ENCODE results near the gene CEL. TPM values are rescaled to one million over a fixed set of nuclear protein-coding genes. Genes with fewer than 3 reads are reported as not detected.
A peak's percentile ranks its signal among the peaks of the same experiment; 100 is the strongest.

The CEL gene
- total RNA-seq, 1 donor from 2014 or later: 3.4 TPM

DNA sequence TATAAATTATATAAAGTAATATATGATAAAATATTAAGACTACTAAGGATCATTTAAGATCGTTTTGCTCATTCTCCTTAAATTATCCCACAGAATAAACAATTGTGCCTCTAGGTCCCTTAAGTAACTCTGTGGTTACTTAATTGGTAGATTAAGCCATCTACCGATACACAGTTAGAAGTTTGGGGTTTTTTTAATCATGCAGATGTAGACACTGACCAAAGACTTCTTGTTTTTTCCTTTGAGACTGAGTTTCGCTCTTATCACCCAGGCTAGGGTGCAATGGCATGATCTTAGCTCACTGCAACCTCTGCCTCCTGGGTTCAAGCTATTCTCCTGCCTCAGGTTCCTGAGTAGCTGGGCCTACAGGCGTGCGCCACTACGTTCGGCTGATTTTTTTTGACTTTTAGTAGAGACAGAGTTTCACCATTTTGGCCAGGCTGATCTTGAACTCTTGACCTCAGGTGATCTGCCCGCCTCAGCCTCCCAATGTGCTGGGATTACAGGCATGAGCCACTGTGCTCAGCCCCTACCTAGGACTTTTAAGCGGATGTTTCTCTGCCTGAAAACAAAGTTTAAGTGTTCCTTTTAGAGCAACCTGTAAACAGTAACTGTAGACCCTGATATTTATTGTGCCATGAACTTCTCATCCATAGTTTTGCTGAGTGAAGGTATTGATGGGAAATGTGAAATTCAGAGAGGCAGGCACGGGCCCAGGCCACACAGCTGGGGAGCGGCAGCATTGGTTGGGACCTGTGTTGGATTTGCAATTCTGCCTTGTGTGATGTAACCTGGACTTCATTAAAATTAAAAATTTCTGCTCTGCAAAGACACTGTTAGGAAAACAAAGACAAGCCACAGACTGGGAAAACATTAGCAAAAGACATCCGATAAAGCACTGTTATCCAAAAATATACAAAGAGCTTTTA lies 11.6 kb downstream of the CEL start:
- Histone ChIP-seq H3K9me3 (ENCODE audit: insufficient read depth, low read depth, low read length) (no peaks in the 10 kb centered on the region), H3K79me2 (ENCODE audit: insufficient read depth, low read length) (no peaks in the 10 kb centered on the region)

DNA sequence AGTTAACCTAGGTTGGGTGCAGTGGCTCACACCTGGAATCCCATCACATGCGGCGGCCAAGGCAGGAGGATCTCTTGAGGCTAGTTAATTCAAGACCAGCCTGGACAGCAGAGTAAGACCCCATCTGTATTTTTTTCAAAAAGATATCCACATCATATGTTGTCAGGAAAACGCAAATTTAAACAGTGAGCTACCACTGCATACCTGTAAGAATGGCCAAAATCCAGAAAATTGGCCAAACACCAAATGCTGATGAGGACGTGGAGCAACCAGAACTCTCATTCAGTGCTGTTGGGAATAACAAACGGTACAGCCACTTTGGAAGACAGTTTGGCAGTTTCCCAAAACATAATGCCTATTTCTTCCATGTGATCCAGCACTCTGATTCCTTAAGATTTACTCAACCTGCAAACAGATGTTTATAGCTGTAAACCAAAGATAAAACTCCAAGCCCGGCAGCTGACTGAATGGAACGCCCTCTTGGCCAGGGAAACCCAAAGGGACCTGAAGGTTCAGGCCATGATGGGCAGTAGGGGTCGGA lies 12.4 kb downstream of the CEL start:
- Histone ChIP-seq H3K9me3 (ENCODE audit: insufficient read depth, low read depth, low read length) (no peaks in the 10 kb centered on the region), H3K36me3 (ENCODE audit: insufficient read depth, low read length) (no peaks in the 10 kb centered on the region), H4K20me1 (ENCODE audit: insufficient read depth, low read length) (peaks cover 3% of the 10 kb centered on the region), H3K79me2 (ENCODE audit: insufficient read depth, low read length) (no peaks in the 10 kb centered on the region), H3K27ac (ENCODE audit: low read depth, low read length) (no peak overlapping the region), H2AFZ (ENCODE audit: low read depth, low read length) (no peak overlapping the region), H3K27me3 (ENCODE audit: insufficient read depth, low read length) (peaks cover 13% of the 10 kb centered on the region), H3K4me3 (ENCODE audit: insufficient read depth, low read depth, low read length) (no peak overlapping the region), H3K4me2 (ENCODE audit: low read length) (no peak overlapping the region), H3K9ac (ENCODE audit: low read length) (no peak overlapping the region), H3K4me1 (ENCODE audit: insufficient read depth, low read length) (peaks cover 16% of the 10 kb centered on the region)
- Mint-ChIP-seq H3K27ac (ENCODE audit: unreplicated experiment) (no peak overlapping the region), H3K4me1 (ENCODE audit: low read depth, unreplicated experiment) (peaks cover 34% of the 10 kb centered on the region), H3K27me3 (ENCODE audit: low read depth, unreplicated experiment) (no peaks in the 10 kb centered on the region), H3K4me3 (ENCODE audit: unreplicated experiment) (no peak overlapping the region), H3K36me3 (ENCODE audit: low read depth, unreplicated experiment) (peaks cover 10% of the 10 kb centered on the region), H3K9me3 (ENCODE audit: unreplicated experiment) (no peaks in the 10 kb centered on the region)
- no peak for TF ChIP-seq EZH2 (IDR thresholded peaks at IDR 0.05; ENCODE audit: insufficient read depth, low read length)
- TF ChIP-seq, protein P1, sequence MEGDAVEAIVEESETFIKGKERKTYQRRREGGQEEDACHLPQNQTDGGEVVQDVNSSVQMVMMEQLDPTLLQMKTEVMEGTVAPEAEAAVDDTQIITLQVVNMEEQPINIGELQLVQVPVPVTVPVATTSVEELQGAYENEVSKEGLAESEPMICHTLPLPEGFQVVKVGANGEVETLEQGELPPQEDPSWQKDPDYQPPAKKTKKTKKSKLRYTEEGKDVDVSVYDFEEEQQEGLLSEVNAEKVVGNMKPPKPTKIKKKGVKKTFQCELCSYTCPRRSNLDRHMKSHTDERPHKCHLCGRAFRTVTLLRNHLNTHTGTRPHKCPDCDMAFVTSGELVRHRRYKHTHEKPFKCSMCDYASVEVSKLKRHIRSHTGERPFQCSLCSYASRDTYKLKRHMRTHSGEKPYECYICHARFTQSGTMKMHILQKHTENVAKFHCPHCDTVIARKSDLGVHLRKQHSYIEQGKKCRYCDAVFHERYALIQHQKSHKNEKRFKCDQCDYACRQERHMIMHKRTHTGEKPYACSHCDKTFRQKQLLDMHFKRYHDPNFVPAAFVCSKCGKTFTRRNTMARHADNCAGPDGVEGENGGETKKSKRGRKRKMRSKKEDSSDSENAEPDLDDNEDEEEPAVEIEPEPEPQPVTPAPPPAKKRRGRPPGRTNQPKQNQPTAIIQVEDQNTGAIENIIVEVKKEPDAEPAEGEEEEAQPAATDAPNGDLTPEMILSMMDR (IDR thresholded peaks at IDR 0.05; ENCODE audit: insufficient read depth, low read depth, low read length): no peak
- peak; percentile 43 for DNase-seq (ENCODE audit: low read depth)
- FAIRE-seq: no peak

More for the DNA sequence above, 11.6 kb downstream of the CEL start:
- H3K27ac ChIP-seq (ENCODE audit: low read depth, low read length): no peak overlapping the region
- no peaks in the 10 kb centered on the region for H3K9me3 Mint-ChIP-seq (ENCODE audit: unreplicated experiment)
- H3K4me1 ChIP-seq (ENCODE audit: insufficient read depth, low read length): peaks cover 16% of the 10 kb centered on the region
- H3K27me3 ChIP-seq (ENCODE audit: insufficient read depth, low read length): peaks cover 5% of the 10 kb centered on the region
- no peak overlapping the region for H3K27ac Mint-ChIP-seq (ENCODE audit: unreplicated experiment)
- FAIRE-seq (no peak), DNase-seq (ENCODE audit: low read depth) (no peak)
- H3K4me1 Mint-ChIP-seq (ENCODE audit: low read depth, unreplicated experiment): peaks cover 34% of the 10 kb centered on the region
- peaks cover 3% of the 10 kb centered on the region for H4K20me1 ChIP-seq (ENCODE audit: insufficient read depth, low read length)
- H3K4me3 Mint-ChIP-seq (ENCODE audit: unreplicated experiment): no peak overlapping the region
- no peak for TF ChIP-seq EZH2 (IDR thresholded peaks at IDR 0.05; ENCODE audit: insufficient read depth, low read length)
- TF ChIP-seq, protein P1 (IDR thresholded peaks at IDR 0.05; ENCODE audit: insufficient read depth, low read depth, low read length): no peak
- no peak overlapping the region for H2AFZ ChIP-seq (ENCODE audit: low read depth, low read length)
- no peaks in the 10 kb centered on the region for H3K27me3 Mint-ChIP-seq (ENCODE audit: low read depth, unreplicated experiment)
- no peak overlapping the region for H3K4me3 ChIP-seq (ENCODE audit: insufficient read depth, low read depth, low read length)
- peaks cover 10% of the 10 kb centered on the region for H3K36me3 Mint-ChIP-seq (ENCODE audit: low read depth, unreplicated experiment)
- no peaks in the 10 kb centered on the region for H3K36me3 ChIP-seq (ENCODE audit: insufficient read depth, low read length)
- H3K4me2 ChIP-seq (ENCODE audit: low read length): no peak overlapping the region
- no peak overlapping the region for H3K9ac ChIP-seq (ENCODE audit: low read length)
